Epithelial cell of proximal tubule (primary cell): ENCODE results near the gene NRXN3. TPM values are rescaled to one million over a fixed set of nuclear protein-coding genes. Genes with fewer than 3 reads are reported as not detected.

Experiments
- DNase-seq: peaks from one replicate; pipeline ENCODE4 v3.0.0-alpha.2; 2011; ENCODE audit warnings: low read depth
- H3K4me3 ChIP-seq: 2 replicates; pipeline ENCODE4 v1.5.1; 2011; ENCODE audit warnings: low read depth, mild to moderate bottlenecking, low read length
- total RNA-seq: library from RNA; depleted of rRNA; stranded (reverse); fragments of >200 nt; gene quantifications from 2 replicates; pipeline ENCODE4 v1.2.3, GENCODE V29; 2015
- TF ChIP-seq, protein P1 (sequence below): conservative IDR thresholded peaks from 2 replicates; pipeline ENCODE4 v1.5.1; 2012; ENCODE audit warnings: low read depth, mild to moderate bottlenecking, low read length

Gene NRXN3
- total RNA-seq, 1 donor from 2014 or later = 1.2 TPM

DNA sequence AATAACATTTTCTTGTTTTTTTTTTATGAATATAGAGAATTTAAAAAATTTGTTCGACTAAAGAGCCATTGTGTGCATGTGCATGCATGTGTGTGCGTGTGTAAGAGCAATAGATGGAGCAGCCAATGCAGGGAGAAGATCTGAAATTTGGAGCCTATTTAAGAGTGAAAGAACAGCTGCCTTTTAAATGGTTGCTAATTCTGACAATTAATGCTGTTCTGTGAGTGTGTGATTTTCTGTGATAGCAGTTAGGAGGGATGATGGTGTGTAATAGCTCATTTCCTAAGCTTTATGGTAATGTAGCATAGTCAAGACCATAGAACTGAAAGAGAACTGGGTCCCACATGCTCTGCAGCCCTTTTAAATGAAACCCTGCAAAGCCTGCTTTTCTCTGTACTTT, 137.9 kb downstream of the NRXN3 start:
- H3K4me3 ChIP-seq = no peak overlapping the region
- DNase-seq = no peak
- TF ChIP-seq, protein P1, sequence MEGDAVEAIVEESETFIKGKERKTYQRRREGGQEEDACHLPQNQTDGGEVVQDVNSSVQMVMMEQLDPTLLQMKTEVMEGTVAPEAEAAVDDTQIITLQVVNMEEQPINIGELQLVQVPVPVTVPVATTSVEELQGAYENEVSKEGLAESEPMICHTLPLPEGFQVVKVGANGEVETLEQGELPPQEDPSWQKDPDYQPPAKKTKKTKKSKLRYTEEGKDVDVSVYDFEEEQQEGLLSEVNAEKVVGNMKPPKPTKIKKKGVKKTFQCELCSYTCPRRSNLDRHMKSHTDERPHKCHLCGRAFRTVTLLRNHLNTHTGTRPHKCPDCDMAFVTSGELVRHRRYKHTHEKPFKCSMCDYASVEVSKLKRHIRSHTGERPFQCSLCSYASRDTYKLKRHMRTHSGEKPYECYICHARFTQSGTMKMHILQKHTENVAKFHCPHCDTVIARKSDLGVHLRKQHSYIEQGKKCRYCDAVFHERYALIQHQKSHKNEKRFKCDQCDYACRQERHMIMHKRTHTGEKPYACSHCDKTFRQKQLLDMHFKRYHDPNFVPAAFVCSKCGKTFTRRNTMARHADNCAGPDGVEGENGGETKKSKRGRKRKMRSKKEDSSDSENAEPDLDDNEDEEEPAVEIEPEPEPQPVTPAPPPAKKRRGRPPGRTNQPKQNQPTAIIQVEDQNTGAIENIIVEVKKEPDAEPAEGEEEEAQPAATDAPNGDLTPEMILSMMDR = no peak

DNA sequence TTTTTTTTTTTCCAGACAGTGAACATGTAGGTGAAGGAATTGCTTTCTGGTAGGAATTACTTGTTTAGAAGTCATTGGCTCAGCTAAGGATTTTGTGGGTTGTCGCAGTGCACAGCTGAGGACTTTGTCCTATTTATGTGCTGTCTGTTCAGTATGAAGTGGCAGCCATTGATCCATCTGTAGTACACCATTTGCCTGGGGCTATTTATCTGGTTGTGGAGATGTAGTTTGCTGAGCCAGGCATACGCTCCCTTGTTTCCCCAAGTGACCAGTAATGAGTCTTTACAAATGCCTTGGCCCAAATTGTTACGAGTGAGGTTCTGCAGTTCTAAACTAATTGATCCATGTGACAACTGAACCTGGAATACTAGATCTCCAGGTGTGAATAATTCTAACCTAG, 140.1 kb downstream of the NRXN3 start:
- H3K4me3 ChIP-seq = no peak overlapping the region
- TF ChIP-seq, protein P1 = no peak
- no peak for DNase-seq

DNA sequence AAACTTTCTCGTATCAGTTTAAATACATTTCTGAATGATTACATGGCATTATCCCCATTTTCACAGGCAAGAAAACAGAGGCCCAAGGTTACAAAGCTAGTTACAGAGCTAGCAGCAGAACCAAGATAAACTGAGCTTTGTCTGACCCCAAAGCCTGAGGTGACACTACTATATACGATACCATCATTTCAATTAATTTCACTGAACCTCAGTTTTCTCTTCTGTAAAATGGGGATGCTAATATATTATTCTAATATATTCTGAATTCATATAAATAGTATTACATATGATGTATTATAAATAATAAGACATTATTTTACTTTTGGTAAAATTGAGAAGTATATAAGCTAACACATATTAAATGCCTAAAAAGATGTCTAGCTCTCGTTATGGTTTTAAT, 143.3 kb downstream of the NRXN3 start:
- no peak for DNase-seq
- TF ChIP-seq, protein P1 = no peak
- H3K4me3 ChIP-seq = no peak overlapping the region

DNA sequence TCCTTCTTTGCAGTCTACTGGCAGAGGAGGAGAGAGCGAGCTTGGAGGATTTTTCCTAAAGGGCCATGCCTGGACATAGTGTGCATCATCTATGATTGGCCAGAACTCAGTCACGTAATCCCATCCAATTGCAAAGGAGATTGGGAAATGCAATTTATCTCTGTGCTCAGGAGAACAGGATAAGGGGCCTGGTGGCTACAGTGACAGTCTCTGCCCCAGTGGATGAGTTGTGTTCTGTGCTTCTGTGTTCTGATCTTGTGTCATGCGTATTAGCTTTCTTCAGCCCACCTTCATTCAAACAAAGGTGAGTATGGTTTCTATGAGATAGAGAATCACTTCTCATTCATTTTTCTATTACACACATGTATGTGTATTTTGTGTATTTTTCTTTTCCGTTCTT, 144.3 kb downstream of the NRXN3 start:
- H3K4me3 ChIP-seq = no peak overlapping the region
- no peak for DNase-seq
- TF ChIP-seq, protein P1 = no peak

DNA sequence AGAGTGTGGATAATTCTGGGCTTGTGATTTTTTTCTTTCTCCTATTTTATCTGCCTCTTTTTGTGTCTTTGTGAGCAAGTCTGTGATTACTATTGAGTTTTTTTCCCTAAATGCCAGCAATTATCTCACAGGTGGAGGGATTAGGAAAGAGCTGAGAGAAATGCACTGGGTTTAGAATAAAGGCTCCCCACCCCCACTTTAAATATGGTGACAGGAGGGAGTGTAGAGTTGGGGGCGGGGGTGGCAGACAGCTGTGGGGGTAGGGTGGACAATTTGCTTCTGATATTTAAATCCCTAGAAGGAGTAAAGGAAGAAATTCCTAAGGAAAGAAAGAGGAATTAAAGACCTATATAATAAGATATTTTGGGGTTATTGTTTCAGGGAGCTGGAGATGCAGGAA, 145.9 kb downstream of the NRXN3 start:
- TF ChIP-seq, protein P1 = no peak
- DNase-seq = no peak
- H3K4me3 ChIP-seq = no peak overlapping the region

DNA sequence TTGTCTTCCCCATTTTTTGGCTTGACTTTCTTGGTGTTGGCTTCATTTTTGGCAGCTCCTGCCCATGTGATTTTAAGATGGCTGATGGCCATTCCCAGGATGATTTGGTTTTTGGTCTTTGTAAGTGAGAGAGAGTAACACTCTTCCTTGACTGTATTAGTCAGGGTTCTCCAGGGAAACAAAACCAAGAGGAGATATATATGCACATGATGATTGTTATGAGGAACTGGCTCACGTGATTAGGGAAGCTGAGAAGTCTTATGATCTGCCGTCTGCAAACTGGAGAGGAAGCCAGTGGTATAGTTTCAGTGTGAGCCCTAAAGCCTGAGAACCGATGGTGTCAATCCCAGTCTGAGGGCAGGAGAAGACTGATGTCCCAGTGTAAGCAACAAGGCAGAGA, 146.6 kb downstream of the NRXN3 start:
- no peak for DNase-seq
- no peak overlapping the region for H3K4me3 ChIP-seq
- TF ChIP-seq, protein P1 = no peak

DNA sequence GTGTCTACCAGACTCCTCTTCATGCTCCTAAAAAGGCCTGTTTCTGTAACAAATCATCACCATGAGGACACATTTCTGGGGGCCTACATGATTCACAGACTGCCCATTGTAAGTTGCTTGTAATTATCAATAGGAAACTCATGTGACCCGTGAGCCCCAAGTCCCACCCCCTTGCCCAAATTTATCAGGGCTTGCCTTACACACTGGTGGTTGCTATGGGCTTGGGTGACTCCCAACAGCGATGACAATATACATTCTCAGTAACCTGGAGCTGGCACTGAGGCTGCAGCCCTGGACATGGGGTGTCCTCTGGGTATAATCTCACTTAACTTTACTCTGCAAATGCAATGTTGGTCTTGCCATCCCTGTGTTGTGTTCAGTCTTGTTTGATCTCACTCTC, 149.2 kb downstream of the NRXN3 start:
- TF ChIP-seq, protein P1 = no peak
- DNase-seq = no peak
- no peak overlapping the region for H3K4me3 ChIP-seq
